ENCODE measurements around the gene FOXS1.

Gene FOXS1

GRCh38 chr20:31845300-31845863 lies at the start of gene FOXS1:
FOXS1 (minus strand) TSS chr20:31845604; CDS start chr20:31845542, 62 bp downstream.
- DNase-seq, result no peak

GRCh38 chr20:31890646-31891045 lies 45.2 kb upstream of the FOXS1 start:
- DNase-seq, result no peak

GRCh38 chr20:31883829-31884228 lies 38.4 kb upstream of the FOXS1 start:
- DNase-seq, result no peak

GRCh38 chr20:31881945-31882344 lies 36.5 kb upstream of the FOXS1 start:
- DNase-seq, result no peak

GRCh38 chr20:31879143-31879987 lies 34.0 kb upstream of the FOXS1 start:
- peak; percentile 92 for DNase-seq

- no peak for DNase-seq
Observed at GRCh38 chr20:31877684-31878083, 32.3 kb upstream of the FOXS1 start.

- no peak for DNase-seq
Observed at GRCh38 chr20:31875671-31876070, 30.3 kb upstream of the FOXS1 start.

- no peak for DNase-seq
Observed at GRCh38 chr20:31872406-31872805, 27.0 kb upstream of the FOXS1 start.

- no peak for DNase-seq
Observed at GRCh38 chr20:31871618-31871954, 26.2 kb upstream of the FOXS1 start.

- no peak for DNase-seq
Observed at GRCh38 chr20:31870726-31871617, 25.6 kb upstream of the FOXS1 start.

GRCh38 chr20:31869942-31870725 lies 24.7 kb upstream of the FOXS1 start, which contains the start of the genes DUSP15 and TTLL9:
DUSP15 (minus strand) TSS chr20:31870527; CDS start chr20:31870337, 190 bp downstream.
TTLL9 (plus strand) TSS chr20:31870634; CDS start chr20:31871127, 493 bp downstream.
- no peak for DNase-seq

- no peak for DNase-seq
Observed at GRCh38 chr20:31869673-31869941, 24.2 kb upstream of the FOXS1 start.

- DNase-seq, result no peak
Observed at GRCh38 chr20:31868853-31869672, 23.7 kb upstream of the FOXS1 start.

- DNase-seq, result no peak
Observed at GRCh38 chr20:31866221-31866620, 20.8 kb upstream of the FOXS1 start.

GRCh38 chr20:31864521-31865400 lies 19.4 kb upstream of the FOXS1 start:
- DNase-seq, result no peak

- no peak for DNase-seq
Observed at GRCh38 chr20:31863296-31864085, 18.1 kb upstream of the FOXS1 start.

- DNase-seq, result no peak
Observed at GRCh38 chr20:31862506-31862905, 17.1 kb upstream of the FOXS1 start.

GRCh38 chr20:31862157-31862470 lies 16.7 kb upstream of the FOXS1 start:
- DNase-seq, result no peak

- DNase-seq, result peak; percentile 44
Observed at GRCh38 chr20:31861385-31862156, 16.2 kb upstream of the FOXS1 start.

GRCh38 chr20:31861135-31861384 lies 15.7 kb upstream of the FOXS1 start:
- DNase-seq, result no peak

Data from NCI-H1092 (cell line).